Choroid plexus epithelial cell (primary cell): ENCODE measurements around the gene KIF13A.

Experiments used
- DNase-seq: peaks from one replicate; pipeline ENCODE4 v3.0.0-alpha.2; 2010; ENCODE audit warnings: low read depth
- H3K4me3 ChIP-seq: 2 replicates; pipeline ENCODE4 v1.5.1; 2011; ENCODE audit warnings: low read depth, mild to moderate bottlenecking, control low read depth, low read length, moderate library complexity
- TF ChIP-seq, protein P1 (sequence below): conservative IDR thresholded peaks from 2 replicates; pipeline ENCODE4 v1.5.1; 2011; ENCODE audit warnings: low read depth, mild to moderate bottlenecking, control low read depth, inconsistent platforms, low read length, moderate library complexity

KIF13A gene

DNA sequence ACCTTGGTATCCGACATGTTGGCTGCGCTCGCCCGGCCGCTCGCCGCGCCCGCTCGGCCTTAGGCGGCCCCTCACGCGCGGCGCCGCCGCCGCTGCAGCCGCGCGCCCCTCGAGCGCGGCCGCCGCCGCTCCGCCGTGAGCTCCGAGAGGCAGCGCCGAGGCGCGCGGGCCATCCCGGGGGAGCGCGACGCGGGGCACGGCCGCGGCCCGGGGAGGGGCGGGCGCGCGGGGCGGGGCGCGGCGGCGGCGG is at the start of gene KIF13A:
Gene KIF13A (minus strand): TSS at position 189 of the 250 bp plus-strand sequence. CDS start 172 bp downstream, at position 17.
- peak; percentile 46 for DNase-seq
- TF ChIP-seq, protein P1, sequence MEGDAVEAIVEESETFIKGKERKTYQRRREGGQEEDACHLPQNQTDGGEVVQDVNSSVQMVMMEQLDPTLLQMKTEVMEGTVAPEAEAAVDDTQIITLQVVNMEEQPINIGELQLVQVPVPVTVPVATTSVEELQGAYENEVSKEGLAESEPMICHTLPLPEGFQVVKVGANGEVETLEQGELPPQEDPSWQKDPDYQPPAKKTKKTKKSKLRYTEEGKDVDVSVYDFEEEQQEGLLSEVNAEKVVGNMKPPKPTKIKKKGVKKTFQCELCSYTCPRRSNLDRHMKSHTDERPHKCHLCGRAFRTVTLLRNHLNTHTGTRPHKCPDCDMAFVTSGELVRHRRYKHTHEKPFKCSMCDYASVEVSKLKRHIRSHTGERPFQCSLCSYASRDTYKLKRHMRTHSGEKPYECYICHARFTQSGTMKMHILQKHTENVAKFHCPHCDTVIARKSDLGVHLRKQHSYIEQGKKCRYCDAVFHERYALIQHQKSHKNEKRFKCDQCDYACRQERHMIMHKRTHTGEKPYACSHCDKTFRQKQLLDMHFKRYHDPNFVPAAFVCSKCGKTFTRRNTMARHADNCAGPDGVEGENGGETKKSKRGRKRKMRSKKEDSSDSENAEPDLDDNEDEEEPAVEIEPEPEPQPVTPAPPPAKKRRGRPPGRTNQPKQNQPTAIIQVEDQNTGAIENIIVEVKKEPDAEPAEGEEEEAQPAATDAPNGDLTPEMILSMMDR, result no peak
- peak within 1 kb of the TSS; percentile 73 for H3K4me3 ChIP-seq

DNA sequence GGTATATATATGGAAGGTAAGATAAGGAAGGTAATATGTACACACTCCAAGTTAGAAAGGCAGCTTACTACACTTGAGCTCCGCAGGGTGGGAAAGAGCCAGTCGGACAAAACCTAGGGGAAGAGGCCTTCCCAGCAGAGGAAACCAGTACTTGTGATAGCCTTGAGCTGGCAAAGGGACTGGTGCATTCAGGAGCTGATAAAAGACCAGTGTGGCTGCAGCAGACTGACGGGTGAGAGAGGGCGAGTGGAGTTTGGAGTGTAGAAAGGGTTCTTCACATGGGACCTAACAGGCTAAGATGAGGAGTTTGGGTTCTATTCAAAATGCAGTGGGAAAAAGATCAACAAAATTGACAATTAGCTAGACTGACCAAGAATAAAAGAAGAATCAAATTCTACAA is 49.3 kb upstream of the KIF13A start:
- TF ChIP-seq, protein P1, result no peak
- DNase-seq, result no peak

GRCh38 chr6:18035330-18035854 is 48.0 kb upstream of the KIF13A start:
- TF ChIP-seq, protein P1, result no peak
- no peak for DNase-seq
- no peak overlapping the region for H3K4me3 ChIP-seq

More for the DNA sequence above, 49.3 kb upstream of the KIF13A start:
- H3K4me3 ChIP-seq, result no peak overlapping the region

DNA sequence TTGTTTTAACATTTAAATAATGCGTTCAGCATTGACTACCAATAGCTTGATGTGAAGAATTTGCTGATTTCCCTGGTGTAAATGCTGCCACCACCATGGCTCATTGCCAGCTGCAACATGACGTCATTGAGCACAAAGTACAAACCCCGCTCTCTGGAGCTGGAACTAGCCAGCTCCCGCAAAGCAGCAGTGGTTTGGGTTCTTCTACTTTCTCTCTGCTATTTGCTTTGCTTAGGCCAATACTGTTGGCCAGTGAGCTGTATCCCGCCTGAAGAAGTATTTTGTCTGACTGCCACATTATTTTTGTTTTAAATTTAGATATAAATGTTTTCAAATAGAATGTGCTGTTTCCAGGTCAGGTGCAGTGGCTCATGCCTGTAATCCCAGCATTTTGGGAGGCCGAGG is 47.4 kb upstream of the KIF13A start:
- H3K4me3 ChIP-seq, result no peak overlapping the region
- TF ChIP-seq, protein P1, result no peak
- DNase-seq, result peak; percentile 40

DNA sequence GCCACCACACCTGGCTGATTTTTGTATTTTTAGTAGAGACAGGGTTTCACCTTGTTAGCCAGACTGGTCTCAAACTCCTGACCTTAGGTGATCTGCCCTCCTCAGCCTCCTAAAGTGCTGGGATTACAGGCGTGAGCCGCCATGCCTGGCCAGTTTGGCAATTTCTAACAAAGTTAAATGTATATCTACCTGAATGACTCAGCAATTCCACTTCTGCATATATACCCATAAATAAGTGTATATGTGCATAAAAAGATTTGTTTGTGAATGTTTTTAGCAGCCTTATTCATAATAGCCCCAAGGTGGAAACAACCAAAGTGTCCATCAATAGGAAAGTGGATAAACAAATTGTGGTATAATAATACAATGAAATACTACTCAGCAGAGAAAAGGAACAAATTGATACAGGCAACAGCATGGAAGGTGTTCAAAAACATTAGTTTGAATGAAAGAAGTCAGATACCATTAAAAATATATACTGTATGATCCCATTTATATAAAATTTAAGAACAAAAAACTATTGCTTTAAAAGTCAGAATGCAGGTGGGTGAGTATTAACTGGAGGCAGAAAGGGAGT is 44.3 kb upstream of the KIF13A start:
- H3K4me3 ChIP-seq, result no peak overlapping the region
- TF ChIP-seq, protein P1, result no peak
- DNase-seq, result no peak

DNA sequence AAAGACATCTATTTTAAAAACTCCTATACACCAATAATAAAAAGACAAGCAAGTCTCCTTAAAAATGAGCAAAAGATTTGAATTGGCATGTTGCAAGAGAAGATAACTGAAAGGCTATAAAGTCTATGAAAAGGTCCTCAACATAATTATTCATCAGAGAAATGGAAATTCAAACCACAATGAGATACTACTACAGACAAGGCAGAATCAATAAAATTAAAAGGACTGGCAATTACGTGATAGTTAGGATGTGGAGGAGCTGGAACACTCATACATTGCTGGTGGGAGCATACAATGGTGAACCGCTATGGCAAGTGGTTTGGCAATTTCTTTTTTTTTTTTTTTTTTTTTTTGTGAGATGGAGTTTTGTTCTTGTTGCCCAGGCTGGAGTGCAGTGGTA is 43.8 kb upstream of the KIF13A start:
- TF ChIP-seq, protein P1, result no peak
- no peak for DNase-seq
- H3K4me3 ChIP-seq, result no peak overlapping the region

- TF ChIP-seq, protein P1, result no peak
- H3K4me3 ChIP-seq, result no peak overlapping the region
- no peak for DNase-seq
Observed at GRCh38 chr6:18028332-18028731, 40.9 kb upstream of the KIF13A start.
